ENCODE measurements around the gene EXOC4. TPM values are rescaled to one million over a fixed set of nuclear protein-coding genes. Genes with fewer than 3 reads are reported as not detected.
A peak's percentile ranks its signal among the peaks of the same experiment; 100 is the strongest.

The EXOC4 gene
- total and polyA plus RNA-seq, 2 donors from 2014 or later = 22.8 to 78.7 TPM

DNA sequence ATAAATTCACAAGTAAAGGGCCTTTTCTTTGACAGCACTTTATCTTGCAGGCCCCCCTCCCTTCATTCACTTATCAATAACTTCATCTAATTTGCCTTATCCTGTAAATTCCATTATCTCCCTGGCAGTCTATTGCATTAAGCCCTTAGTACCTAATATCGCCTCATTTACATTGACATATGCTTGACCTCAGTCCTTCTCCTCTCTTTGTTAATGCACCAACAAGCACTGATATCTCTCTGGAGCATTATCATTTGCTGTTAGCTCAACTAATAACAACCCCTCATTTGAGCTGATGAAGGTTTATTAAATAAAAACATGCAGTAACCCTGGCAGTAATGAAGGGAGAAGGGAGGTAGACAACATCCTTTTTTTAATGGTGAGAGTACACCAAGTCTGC is 46.8 kb downstream of the EXOC4 start:
- Histone ChIP-seq H3K27ac (ENCODE audit: low read depth in 2 of 2, low read length in 2 of 2) (no peak overlapping the region), H3K4me1 (ENCODE audit: control insufficient read depth in 2 of 3, insufficient read depth in 2 of 3, low read depth in 1 of 3, low read length in 3 of 3) (peaks cover 0 to 3% (median 0%) of the 10 kb centered on the region in 3 donors), H3K36me3 (ENCODE audit: control insufficient read depth in 2 of 3, insufficient read depth in 3 of 3, low read length in 3 of 3) (no peaks in the 10 kb centered on the region), H3K4me3 (ENCODE audit: low read length in 3 of 3) (no peak overlapping the region), H3K9ac (ENCODE audit: low read length in 3 of 3) (no peak overlapping the region), H3K9me3 (ENCODE audit: control insufficient read depth in 2 of 3, insufficient read depth in 1 of 3, low read length in 3 of 3) (no peaks in the 10 kb centered on the region), H3K27me3 (ENCODE audit: control insufficient read depth, insufficient read depth, low read length) (no peaks in the 10 kb centered on the region)
- no peak for FAIRE-seq
- no peak for DNase-seq
- intact Hi-C loops (cut with DNase I) = no loop called here
- TF ChIP-seq, protein P1, sequence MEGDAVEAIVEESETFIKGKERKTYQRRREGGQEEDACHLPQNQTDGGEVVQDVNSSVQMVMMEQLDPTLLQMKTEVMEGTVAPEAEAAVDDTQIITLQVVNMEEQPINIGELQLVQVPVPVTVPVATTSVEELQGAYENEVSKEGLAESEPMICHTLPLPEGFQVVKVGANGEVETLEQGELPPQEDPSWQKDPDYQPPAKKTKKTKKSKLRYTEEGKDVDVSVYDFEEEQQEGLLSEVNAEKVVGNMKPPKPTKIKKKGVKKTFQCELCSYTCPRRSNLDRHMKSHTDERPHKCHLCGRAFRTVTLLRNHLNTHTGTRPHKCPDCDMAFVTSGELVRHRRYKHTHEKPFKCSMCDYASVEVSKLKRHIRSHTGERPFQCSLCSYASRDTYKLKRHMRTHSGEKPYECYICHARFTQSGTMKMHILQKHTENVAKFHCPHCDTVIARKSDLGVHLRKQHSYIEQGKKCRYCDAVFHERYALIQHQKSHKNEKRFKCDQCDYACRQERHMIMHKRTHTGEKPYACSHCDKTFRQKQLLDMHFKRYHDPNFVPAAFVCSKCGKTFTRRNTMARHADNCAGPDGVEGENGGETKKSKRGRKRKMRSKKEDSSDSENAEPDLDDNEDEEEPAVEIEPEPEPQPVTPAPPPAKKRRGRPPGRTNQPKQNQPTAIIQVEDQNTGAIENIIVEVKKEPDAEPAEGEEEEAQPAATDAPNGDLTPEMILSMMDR (IDR thresholded peaks at IDR 0.05; ENCODE audit: borderline replicate concordance, extremely low read depth, insufficient read depth) = no peak

DNA sequence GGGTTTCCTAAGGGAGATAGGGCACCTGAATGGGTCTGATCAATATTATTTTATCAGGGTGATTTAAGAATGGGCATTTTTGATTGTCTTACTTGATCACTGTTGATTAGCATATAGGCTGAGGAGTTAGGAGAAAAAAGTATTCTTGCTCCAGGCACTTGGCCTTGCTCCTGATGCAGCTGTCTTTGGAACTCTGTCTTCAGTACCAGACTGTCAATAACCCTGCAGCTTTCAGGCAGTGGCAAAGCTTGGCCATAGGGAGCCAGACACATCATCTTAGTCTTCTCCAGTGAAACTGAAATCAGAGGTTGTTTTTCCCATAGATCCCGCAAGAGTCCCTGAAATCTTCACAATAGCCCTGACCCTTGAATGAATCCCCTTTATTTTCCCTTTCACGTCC is 47.2 kb downstream of the EXOC4 start:
- H3K9me3 ChIP-seq (ENCODE audit: control insufficient read depth in 2 of 3, insufficient read depth in 1 of 3, low read length in 3 of 3) = no peaks in the 10 kb centered on the region
- intact Hi-C loops (cut with DNase I) = no loop called here
- H3K27me3 ChIP-seq (ENCODE audit: control insufficient read depth, insufficient read depth, low read length) = no peaks in the 10 kb centered on the region
- no peak overlapping the region for H3K4me3 ChIP-seq (ENCODE audit: low read length in 3 of 3)
- H3K27ac ChIP-seq (ENCODE audit: low read depth in 2 of 2, low read length in 2 of 2) = no peak overlapping the region
- DNase-seq (no peak), FAIRE-seq (no peak)
- no peaks in the 10 kb centered on the region for H3K36me3 ChIP-seq (ENCODE audit: control insufficient read depth in 2 of 3, insufficient read depth in 3 of 3, low read length in 3 of 3)
- TF ChIP-seq, protein P1 (IDR thresholded peaks at IDR 0.05; ENCODE audit: borderline replicate concordance, extremely low read depth, insufficient read depth) = no peak
- H3K9ac ChIP-seq (ENCODE audit: low read length in 3 of 3) = no peak overlapping the region
- peaks cover 0 to 3% (median 0%) of the 10 kb centered on the region in 3 donors for H3K4me1 ChIP-seq (ENCODE audit: control insufficient read depth in 2 of 3, insufficient read depth in 2 of 3, low read depth in 1 of 3, low read length in 3 of 3)

DNA sequence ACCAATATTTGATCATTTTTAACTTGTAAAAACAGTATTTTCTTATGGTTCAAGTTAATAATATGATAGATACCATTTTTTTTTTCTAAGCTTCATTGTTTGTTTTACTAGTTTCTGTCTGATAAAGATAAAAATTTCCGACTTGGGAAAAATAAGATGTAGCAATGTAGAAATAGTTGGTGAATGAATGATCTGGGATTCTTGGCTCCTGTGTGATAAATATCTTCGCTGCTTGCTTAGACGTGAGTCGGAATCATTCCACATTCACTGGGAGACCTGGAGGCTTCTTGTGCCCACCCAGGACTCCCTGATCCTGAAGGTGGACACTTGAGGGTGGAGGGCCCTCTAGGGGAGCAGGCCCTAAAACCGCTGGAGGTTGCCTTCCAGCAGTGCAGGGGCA is 47.9 kb downstream of the EXOC4 start:
- no peak for FAIRE-seq
- TF ChIP-seq, protein P1 (IDR thresholded peaks at IDR 0.05; ENCODE audit: borderline replicate concordance, extremely low read depth, insufficient read depth) = no peak
- H3K27me3 ChIP-seq (ENCODE audit: control insufficient read depth, insufficient read depth, low read length) = no peaks in the 10 kb centered on the region
- peaks cover 0 to 2% (median under 1%) of the 10 kb centered on the region in 3 donors for H3K36me3 ChIP-seq (ENCODE audit: control insufficient read depth in 2 of 3, insufficient read depth in 3 of 3, low read length in 3 of 3)
- H3K4me1 ChIP-seq (ENCODE audit: control insufficient read depth in 2 of 3, insufficient read depth in 2 of 3, low read depth in 1 of 3, low read length in 3 of 3) = peaks cover 0 to 3% (median 0%) of the 10 kb centered on the region in 3 donors
- no peak for DNase-seq
- H3K9ac ChIP-seq (ENCODE audit: low read length in 3 of 3) = no peak overlapping the region
- H3K9me3 ChIP-seq (ENCODE audit: control insufficient read depth in 2 of 3, insufficient read depth in 1 of 3, low read length in 3 of 3) = no peaks in the 10 kb centered on the region
- H3K27ac ChIP-seq (ENCODE audit: low read depth in 2 of 2, low read length in 2 of 2) = no peak overlapping the region
- no peak overlapping the region for H3K4me3 ChIP-seq (ENCODE audit: low read length in 3 of 3)
- intact Hi-C loops (cut with DNase I) = no loop called here

DNA sequence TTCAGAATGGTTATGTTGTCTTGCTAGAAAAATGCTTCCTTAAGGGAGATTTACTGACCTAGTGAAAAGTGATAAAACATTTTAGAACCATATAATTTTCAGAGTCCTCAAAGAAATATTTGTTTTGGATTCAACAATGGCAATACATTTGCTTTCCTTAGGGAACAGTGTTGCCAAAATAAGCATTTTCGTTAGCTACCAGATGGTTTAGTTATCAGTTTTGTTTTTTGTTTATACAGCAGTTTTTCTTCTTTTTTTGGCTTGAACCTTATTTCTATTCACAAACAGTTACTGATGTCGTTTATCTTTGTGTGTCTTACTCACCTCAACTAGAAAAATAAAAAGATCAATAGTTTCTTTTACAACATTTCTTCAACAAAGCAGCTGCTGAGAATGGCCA is 48.6 kb downstream of the EXOC4 start:
- peaks cover 0 to 3% (median 0%) of the 10 kb centered on the region in 3 donors for H3K4me1 ChIP-seq (ENCODE audit: control insufficient read depth in 2 of 3, insufficient read depth in 2 of 3, low read depth in 1 of 3, low read length in 3 of 3)
- H3K36me3 ChIP-seq (ENCODE audit: control insufficient read depth in 2 of 3, insufficient read depth in 3 of 3, low read length in 3 of 3) = peaks cover 1 to 7% (median 5%) of the 10 kb centered on the region in 3 donors
- no peaks in the 10 kb centered on the region for H3K9me3 ChIP-seq (ENCODE audit: control insufficient read depth in 2 of 3, insufficient read depth in 1 of 3, low read length in 3 of 3)
- no peak overlapping the region for H3K4me3 ChIP-seq (ENCODE audit: low read length in 3 of 3)
- DNase-seq (peak in 2 of 5 donors; percentile 45 to 83), FAIRE-seq (no peak)
- H3K27me3 ChIP-seq (ENCODE audit: control insufficient read depth, insufficient read depth, low read length) = no peaks in the 10 kb centered on the region
- H3K27ac ChIP-seq (ENCODE audit: low read depth in 2 of 2, low read length in 2 of 2) = no peak overlapping the region
- intact Hi-C loops (cut with DNase I) = no loop called here
- H3K9ac ChIP-seq (ENCODE audit: low read length in 3 of 3) = no peak overlapping the region
- TF ChIP-seq, protein P1 (IDR thresholded peaks at IDR 0.05; ENCODE audit: borderline replicate concordance, extremely low read depth, insufficient read depth) = no peak

All from kidney (tissue), 14 donors.